HepG2 (cell line): ENCODE results near the gene HCAR1. TPM values are rescaled to one million over a fixed set of nuclear protein-coding genes. Genes with fewer than 3 reads are reported as not detected.

Experiments
- ERF ChIP-seq: IDR thresholded peaks from 2 replicates; pipeline ENCODE4 v1.6.1; 2018; ENCODE audit warnings: missing biosample characterization, missing genetic modification reagents
- FOXO4 ChIP-seq: sonication (generic); formaldehyde crosslinking; conservative IDR thresholded peaks from 2 replicates; pipeline ENCODE4 v1.8.1; 2023; ENCODE audit warnings: missing genetic modification reagents
- HIVEP1 ChIP-seq: sonication (generic); formaldehyde crosslinking; IDR thresholded peaks from 2 replicates; pipeline ENCODE4 v1.4.0; 2020; ENCODE audit warnings: mild to moderate bottlenecking, missing genetic modification reagents
- KDM5B ChIP-seq: sonication (generic); formaldehyde crosslinking; IDR thresholded peaks from 2 replicates; pipeline ENCODE4 v1.4.0; 2020; ENCODE audit warnings: missing genetic modification reagents, mild to moderate bottlenecking, borderline replicate concordance
- KLF16 ChIP-seq, 2 experiments: sonication (generic) in 1 of 2; formaldehyde crosslinking in 1 of 2; IDR thresholded peaks; 2 replicates each; pipeline versions ENCODE4 v1.6.1 to v1.8.0; 2016 to 2023; ENCODE audit warnings: missing genetic modification reagents in 2 of 2, missing compliant biosample characterization in 1 of 2
- MED8 ChIP-seq: sonication (generic); formaldehyde crosslinking; IDR thresholded peaks from 2 replicates; pipeline ENCODE4 v1.8.1; 2023; ENCODE audit warnings: mild to moderate bottlenecking, missing genetic modification reagents; ENCODE audit not compliant: insufficient replicate concordance
- POLR2A ChIP-seq, 2 experiments: IDR thresholded peaks; 2 replicates each; pipeline ENCODE4 v1.6.1; 2011; ENCODE audit warnings: low read depth in 2 of 2, low read length in 2 of 2, mild to moderate bottlenecking in 1 of 2, moderate library complexity in 1 of 2; ENCODE audit not compliant: insufficient read depth in 1 of 2
- PPARG ChIP-seq: conservative IDR thresholded peaks from 2 replicates; pipeline ENCODE4 v1.6.1; 2016; ENCODE audit warnings: missing biosample characterization, missing genetic modification reagents
- REPIN1 ChIP-seq: sonication (generic); formaldehyde crosslinking; IDR thresholded peaks from 2 replicates; pipeline ENCODE4 v1.8.0; 2022; ENCODE audit warnings: missing genetic modification reagents, low read depth, mild to moderate bottlenecking, borderline replicate concordance
- SIN3A ChIP-seq: IDR thresholded peaks from 2 replicates; pipeline ENCODE4 v1.6.1; 2011; ENCODE audit warnings: low read depth, mild to moderate bottlenecking, control low read depth, low read length, borderline replicate concordance
- SNAPC4 ChIP-seq: sonication (generic); formaldehyde crosslinking; IDR thresholded peaks from 2 replicates; pipeline ENCODE4 v1.4.0; 2020; ENCODE audit warnings: mild to moderate bottlenecking, missing genetic modification reagents
- THAP9 ChIP-seq: sonication (generic); formaldehyde crosslinking; IDR thresholded peaks from 2 replicates; pipeline ENCODE4; 2020; ENCODE audit warnings: missing genetic modification reagents, mild to moderate bottlenecking, borderline replicate concordance
- ZBTB38 ChIP-seq: sonication (generic); formaldehyde crosslinking; IDR thresholded peaks from 2 replicates; pipeline ENCODE4 v1.5.1; 2020; ENCODE audit warnings: mild to moderate bottlenecking, missing genetic modification reagents
- ZFP91 ChIP-seq: sonication (generic); formaldehyde crosslinking; IDR thresholded peaks from 2 replicates; pipeline ENCODE4 v1.9.0; 2022; ENCODE audit warnings: missing genetic modification reagents, mild to moderate bottlenecking, borderline replicate concordance
- ZNF263 ChIP-seq: sonication (generic); formaldehyde crosslinking; IDR thresholded peaks from 2 replicates; pipeline ENCODE4 v1.4.0; 2020; ENCODE audit warnings: missing genetic modification reagents
- ZNF572 ChIP-seq: sonication (generic); formaldehyde crosslinking; IDR thresholded peaks from 2 replicates; pipeline ENCODE4 v1.5.1; 2020; ENCODE audit warnings: mild to moderate bottlenecking, missing genetic modification reagents
- ZNF644 ChIP-seq: IDR thresholded peaks from 2 replicates; pipeline ENCODE4 v1.6.1; 2016; ENCODE audit warnings: low read depth
- polyA plus RNA-seq, 8 experiments: library from polyadenylated mRNA; depleted of rRNA in 3 of 8; stranded (reverse) in 7 of 8; unstranded in 1 of 8; fragments of >200 nt; fragmentation: Illumina TruSeq in 4 of 8; extraction: Trizol in 4 of 8; gene quantifications; 2 replicates each; pipeline versions ENCODE4 v1.2.1 to v1.2.3, GENCODE V29; 2011 to 2016; ENCODE audit warnings: low read depth in 4 of 8, missing spikeins in 1 of 8, mixed read lengths in 1 of 8; ENCODE audit not compliant: insufficient read depth in 1 of 8
- total RNA-seq, 5 experiments: library from RNA; depleted of rRNA; stranded (reverse); fragments of >200 nt; fragmentation: Illumina TruSeq; extraction: Trizol; gene quantifications; 2 replicates each; pipeline ENCODE4 v1.2.3, GENCODE V29; 2016; ENCODE audit warnings: low read depth in 1 of 5

Gene HCAR1
- total and polyA plus RNA-seq, 2 of the 13 experiments (the other 11 are each of a cell fraction or from before 2014, with no cell fraction given), result 0.53 to 4.4 TPM

GRCh38 chr12:122730215-122731014 is at the start of gene HCAR1 (continued):
- 0 out of 2 replicates have a peak, but pooled peaks have one; percentile 27 for TF ChIP-seq SIN3A
- TF ChIP-seq ZNF644, result 0 out of 2 replicates have a peak, but pooled peaks have one; percentile 16
- peak in 1 of 2 experiments; percentile 23; a peak in 1 of 4 replicates for TF ChIP-seq KLF16 (CRISPR knock-in tag; IDR thresholded peaks at IDR 0.05)
- no peak for TF ChIP-seq FOXO4
- TF ChIP-seq PPARG (CRISPR knock-in tag), result peak; percentile 82
- TF ChIP-seq HIVEP1 (CRISPR knock-in tag), result 0 out of 2 replicates have a peak, but pooled peaks have one; percentile 20
- peak; percentile 58; the same call in 1 of the 2 replicates for TF ChIP-seq KDM5B
- TF ChIP-seq ERF (CRISPR knock-in tag), result peak; percentile 33; the same call in 1 of the 2 replicates
- TF ChIP-seq SNAPC4, result 0 out of 2 replicates have a peak, but pooled peaks have one; percentile 33
- TF ChIP-seq THAP9 (CRISPR knock-in tag), result peak; percentile 24; the same call in 1 of the 2 replicates
- TF ChIP-seq ZBTB38, result peak; percentile 19; the same call in 1 of the 2 replicates
- peak; percentile 24; the same call in 1 of the 2 replicates for TF ChIP-seq ZFP91
- TF ChIP-seq ZNF572 (CRISPR knock-in tag), result peak; percentile 93; the same call in 1 of the 2 replicates
- TF ChIP-seq REPIN1, result no peak
- TF ChIP-seq MED8, result peak; percentile 24
- TF ChIP-seq ZNF263, result peak; percentile 97
- TF ChIP-seq POLR2A (IDR thresholded peaks at IDR 0.05; ENCODE audit: insufficient read depth in 1 of 2, low read depth in 2 of 2, low read length in 2 of 2), result 0 out of 4 replicates have a peak, but pooled peaks of 1 of the 2 experiments have one; percentile 24
